ENCODE data around the gene OR14K1.
"Not testable (repeated sequence)": the region's sequence is repeated elsewhere in the genome, so short reads cannot be mapped to it uniquely, and the experiment has no call there.

OR14K1 gene, protein sequence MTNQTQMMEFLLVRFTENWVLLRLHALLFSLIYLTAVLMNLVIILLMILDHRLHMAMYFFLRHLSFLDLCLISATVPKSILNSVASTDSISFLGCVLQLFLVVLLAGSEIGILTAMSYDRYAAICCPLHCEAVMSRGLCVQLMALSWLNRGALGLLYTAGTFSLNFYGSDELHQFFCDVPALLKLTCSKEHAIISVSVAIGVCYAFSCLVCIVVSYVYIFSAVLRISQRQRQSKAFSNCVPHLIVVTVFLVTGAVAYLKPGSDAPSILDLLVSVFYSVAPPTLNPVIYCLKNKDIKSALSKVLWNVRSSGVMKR

DNA sequence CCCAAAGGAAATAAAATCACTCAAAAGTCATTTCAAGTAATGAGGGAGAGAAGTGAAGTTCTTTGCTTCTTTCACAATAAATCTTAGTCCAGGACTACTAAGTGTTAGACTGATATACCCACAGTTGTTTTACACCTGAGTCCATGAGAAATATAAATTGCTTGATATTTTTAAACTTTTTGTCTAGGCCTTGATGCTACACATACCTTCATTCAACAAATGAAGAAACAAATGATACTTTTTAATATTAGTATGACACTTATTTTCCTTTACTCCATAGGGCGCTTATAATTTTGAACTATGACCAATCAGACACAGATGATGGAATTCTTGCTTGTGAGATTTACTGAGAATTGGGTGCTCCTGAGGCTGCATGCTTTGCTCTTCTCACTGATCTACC lies at the start of gene OR14K1:
Gene OR14K1 (plus strand): TSS at position 301 of the 400 bp plus-strand sequence. CDS start 0 bp downstream, at position 301.
- no peak for DNase-seq
- intact Hi-C loops (cut with DNase I), result no loop called here

DNA sequence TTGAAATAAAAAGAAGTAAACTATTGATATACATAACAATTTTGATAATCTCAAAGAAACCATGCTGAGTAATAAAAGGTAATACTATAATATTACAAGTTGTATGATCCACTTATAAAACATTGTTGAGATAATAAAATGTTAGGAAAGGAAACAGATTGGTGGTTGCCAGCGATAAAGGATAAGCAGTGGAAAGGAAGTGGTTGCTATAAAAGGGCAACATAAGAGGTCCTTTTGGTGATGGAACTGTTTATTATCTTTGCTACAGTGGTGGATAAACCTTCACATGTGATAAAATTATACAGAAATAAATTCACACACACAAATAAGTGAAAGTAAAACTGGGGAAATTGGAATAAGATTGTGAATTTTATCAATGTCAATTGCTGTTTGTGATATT lies 37.1 kb upstream of the OR14K1 start:
- intact Hi-C loops (cut with DNase I), result no loop called here
- DNase-seq, result no peak

DNA sequence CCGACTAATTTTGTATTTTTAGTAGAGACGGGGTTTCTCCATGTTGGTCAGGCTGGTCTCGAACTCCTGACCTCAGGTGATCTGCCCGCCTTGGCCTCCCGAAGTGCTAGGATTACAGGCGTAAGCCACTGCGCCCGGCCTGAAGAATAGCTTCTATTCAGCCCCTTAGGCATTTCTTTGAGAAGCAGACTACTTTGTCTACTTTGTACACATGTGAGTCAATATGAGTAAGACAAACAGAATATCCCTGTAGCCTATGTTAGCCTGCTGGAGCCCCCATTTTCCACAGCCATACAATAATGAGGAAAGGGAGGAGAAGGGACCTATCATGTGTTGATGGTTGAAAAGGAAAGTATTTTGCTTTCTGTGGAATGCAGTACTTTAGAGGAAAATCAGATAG lies 27.7 kb upstream of the OR14K1 start:
- intact Hi-C loops (cut with DNase I); DNase-seq: not testable (repeated sequence)

DNA sequence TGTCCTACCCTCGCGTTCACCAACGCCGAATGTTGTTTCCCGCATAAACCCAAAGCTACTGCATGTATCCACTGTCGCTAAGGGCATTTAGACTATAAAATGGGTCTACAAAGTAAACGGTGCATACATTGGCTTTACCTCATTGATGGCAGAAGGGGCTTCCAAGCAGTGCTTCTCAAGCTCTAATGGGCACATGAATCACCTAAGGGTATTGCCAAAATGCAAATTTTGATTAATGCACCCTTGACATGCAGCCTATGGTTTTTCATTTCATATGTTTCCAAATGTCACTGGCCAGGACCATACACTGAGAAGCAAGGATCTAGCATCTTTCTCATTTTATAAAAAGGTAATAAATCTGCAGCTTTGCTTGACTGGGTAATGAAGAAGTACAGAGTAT lies 24.7 kb upstream of the OR14K1 start:
- intact Hi-C loops (cut with DNase I), result no loop called here
- no peak for DNase-seq

DNA sequence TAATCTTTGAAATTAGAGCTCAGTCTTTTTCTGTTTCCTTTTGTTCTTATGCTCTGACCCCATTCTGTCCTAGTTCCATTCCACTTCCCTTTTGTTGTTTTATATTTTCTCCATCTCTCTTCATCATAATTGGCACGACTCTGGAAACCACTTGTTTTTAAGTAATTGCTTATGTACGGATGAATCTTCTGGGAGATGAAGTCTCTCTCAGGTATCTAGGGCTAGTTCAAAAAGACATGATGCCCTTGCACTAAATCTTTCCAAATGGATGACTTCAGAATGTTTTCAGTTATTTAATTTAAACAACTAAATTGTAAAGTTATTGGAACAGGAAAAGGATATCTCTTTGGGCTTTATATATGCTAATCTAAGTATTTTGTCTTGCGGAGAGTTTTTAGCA lies 21.9 kb upstream of the OR14K1 start, which contains the start of gene OR6F1:
Gene OR6F1 (minus strand): TSS at position 101 of the 400 bp plus-strand sequence. CDS start 3,891 bp downstream, outside the sequence.
- no peak for DNase-seq
- intact Hi-C loops (cut with DNase I), result no loop called here

DNA sequence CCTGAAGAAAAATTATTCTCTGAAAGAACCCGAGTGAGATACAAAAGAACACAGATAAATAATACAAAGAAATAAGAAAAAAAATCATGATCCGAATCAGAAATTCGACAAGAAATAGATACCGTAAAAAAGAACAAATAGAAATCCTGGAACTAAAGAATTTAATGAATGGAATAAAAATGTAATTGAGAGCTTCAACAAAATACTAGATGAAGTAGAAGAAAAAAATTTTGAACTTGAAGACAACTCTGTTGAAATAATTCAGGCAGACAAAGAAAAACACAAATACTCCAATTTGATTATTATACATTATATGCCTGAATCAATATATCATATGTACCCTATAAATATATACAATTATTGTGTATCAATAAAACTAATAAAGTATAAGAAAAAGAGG lies 17.2 kb upstream of the OR14K1 start:
- DNase-seq, result no peak
- intact Hi-C loops (cut with DNase I), result no loop called here

DNA sequence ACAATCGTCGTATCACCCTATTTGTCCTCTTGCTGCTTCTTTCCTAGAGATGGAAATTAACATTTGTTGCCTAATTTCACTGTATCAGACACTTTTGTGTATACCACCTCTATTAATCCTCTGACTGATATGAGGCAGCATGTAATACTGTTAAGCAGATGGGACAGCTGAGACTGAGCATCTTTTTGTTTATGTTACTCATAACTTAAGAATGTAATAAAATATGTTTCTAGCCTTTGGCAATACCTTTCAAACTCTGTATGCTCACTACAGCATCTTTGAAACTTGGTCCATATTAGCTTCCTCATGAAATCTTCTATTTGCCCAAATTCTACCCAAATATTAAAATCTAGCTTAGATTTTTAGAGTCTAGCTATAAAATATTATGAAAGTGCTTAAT lies 2.3 kb downstream of the OR14K1 start:
- intact Hi-C loops (cut with DNase I), result no loop called here
- DNase-seq, result no peak

DNA sequence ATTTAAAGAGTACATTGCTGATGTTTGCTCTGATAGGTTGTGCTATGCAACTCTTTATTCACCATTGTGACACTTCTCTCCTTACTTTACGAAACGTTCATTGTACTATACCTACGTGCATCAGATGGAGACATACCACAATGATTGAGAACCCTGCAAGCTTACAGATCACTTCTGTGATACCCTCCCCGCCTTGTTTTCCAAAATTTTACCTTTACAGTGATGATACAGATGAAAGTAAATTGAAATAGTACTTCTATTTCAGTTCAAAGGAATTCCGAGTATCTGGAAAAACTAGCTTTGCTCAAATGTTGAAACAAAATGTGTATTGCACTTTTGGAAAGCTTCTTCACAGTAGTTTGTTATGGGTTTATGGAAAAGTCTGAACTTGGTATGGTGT lies 3.3 kb downstream of the OR14K1 start:
- intact Hi-C loops (cut with DNase I), result no loop called here
- DNase-seq, result no peak

DNA sequence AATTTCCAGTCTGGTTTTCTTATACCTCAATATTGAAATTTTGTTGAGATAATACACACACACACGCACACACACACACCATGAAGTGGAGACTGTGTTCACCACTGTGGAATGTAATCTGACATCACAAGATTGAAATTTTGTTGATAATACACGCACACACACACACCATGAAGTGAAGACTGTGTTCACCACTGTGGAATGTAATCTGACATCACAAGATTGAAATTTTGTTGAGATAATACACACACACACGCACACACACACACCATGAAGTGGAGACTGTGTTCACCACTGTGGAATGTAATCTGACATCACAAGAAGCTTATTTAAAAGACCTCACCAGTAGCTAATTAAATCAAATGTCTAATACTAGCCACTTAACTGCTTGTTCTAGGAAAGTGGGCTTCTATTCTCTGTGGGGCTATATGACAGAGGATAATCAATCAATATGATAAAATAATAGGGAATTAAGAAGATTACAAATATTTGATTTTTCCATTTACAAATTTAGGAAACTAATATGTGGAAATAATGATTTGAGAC lies 3.9 kb downstream of the OR14K1 start:
- intact Hi-C loops (cut with DNase I); DNase-seq: not testable (repeated sequence)

DNA sequence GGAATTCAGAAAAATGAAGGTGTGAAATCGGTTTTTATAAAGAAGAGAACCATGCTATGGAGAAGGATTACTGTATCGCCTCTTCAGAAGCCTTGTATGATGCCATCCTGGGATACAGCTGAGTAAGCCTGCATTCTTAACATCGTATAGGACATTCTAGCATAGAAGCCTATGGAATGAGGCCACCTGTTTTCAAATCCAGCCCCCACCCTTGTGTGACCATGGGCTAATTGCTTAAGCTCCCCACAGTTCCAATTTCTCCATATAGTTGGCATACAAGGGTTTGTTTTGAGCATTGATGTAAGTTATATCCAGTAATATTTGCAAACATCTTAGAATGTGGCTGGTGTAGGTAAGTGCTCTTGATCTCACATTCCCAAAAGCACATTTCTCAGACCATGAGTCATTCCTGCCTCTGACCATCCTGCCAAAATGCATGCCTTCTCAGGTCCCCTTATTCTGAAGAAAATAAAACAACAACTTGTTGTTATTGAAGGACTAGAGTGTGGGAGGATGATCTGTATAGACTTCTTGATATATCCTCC lies 8.0 kb downstream of the OR14K1 start:
- intact Hi-C loops (cut with DNase I), result no loop called here
- DNase-seq, result no peak

DNA sequence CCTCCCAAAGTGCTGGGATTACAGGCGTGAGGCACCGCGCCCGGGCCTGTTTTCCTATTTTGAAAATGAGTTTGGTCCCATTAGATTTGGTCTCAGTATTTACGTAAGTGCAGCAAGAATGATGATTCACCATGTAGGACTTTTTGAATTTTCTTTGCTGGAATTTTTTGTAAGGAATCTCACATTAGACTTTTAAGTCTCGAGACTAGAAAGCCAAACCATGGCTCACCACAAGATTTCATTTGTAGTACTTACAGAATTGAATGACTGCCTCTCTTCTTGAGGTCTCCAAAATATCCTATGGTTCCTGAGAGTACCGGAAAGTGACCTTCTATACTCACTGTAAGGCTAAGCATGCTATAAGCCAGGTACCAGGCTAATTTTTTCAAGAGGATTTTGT lies 9.2 kb downstream of the OR14K1 start:
- intact Hi-C loops (cut with DNase I), result no loop called here
- no peak for DNase-seq

DNA sequence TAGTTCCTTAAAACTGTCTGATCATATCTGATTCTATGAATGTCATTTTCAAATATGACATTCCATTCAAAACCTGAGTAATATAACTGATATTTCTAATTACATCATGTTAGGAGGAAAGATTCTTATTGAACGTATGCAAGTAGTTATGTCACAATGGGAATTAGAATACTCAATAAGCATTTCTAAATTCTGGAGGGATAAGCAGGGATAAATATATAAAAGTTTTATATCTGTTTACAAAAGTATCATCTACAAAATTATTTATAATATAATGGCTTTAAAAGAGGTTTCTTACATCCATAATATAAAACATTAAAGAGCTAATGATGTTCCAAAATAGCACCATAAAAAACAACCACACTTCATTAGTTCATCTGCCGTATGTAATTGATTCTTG lies 9.6 kb downstream of the OR14K1 start, which contains the start of gene OR14A2:
Gene OR14A2 (minus strand): TSS at position 101 of the 400 bp plus-strand sequence.
- intact Hi-C loops (cut with DNase I), result no loop called here
- DNase-seq, result no peak

DNA sequence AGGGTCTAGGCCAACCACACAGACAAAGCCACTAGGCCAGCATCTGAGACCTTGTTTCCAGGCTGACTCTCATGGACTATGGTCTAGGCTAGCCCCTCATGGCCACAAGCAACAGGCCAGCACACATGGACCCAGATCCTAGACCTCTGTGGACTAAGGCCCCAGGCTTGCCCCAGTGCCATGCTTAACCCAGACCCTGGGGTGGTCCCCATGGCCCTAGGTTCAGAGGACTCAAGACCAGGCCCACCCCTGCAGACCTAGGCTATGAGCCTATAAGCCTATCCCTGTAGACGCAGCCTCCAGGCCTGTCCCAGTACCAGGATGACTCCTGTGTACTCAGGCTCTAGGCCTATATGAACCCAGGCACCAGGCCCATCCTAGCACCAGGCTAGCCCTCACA lies 11.5 kb downstream of the OR14K1 start:
- DNase-seq, result peak in 2 of 10 donors; percentile 24 to 39
- intact Hi-C loops (cut with DNase I), result no loop called here

DNA sequence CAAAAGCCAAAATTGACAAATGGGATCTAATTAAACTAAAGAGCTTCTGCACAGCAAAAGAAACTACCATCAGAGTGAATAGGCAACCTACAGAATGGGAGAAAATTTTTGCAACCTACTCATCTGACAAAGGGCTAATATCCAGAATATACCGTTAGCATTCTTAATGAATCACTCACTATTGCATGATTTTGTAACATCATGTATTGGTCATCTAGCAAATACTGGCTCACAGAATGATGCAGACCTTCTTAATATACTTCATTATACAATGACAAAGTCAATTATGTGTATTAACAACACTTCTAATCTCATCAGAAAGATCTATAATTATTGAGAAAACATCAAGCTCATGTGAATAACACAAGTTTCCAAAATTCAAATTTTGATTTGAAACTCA lies 15.9 kb downstream of the OR14K1 start:
- intact Hi-C loops (cut with DNase I); DNase-seq: not testable (repeated sequence)

DNA sequence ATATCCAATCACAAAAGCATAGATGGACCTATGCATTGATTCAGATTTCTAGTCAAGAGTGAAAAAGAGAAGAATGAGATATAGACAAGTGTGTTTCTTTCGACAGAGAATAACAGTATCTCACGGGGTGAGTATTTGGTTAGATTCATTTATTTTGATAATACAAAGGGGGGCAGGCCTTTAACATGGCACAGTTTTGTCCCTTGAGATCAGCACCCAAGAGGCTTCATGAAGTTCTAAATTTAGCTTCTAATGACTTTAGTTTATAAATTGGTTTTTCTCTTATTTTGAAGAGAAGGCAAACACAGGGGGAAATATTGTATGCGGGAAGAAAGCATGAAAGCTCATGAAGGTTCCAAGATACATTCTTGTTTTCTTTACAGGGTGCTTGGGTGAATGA lies 22.0 kb downstream of the OR14K1 start, which contains the start of gene OR1C1:
Gene OR1C1 (minus strand): TSS at position 101 of the 400 bp plus-strand sequence. CDS start 2,150 bp downstream, outside the sequence.
- no peak for DNase-seq
- intact Hi-C loops (cut with DNase I), result no loop called here

DNA sequence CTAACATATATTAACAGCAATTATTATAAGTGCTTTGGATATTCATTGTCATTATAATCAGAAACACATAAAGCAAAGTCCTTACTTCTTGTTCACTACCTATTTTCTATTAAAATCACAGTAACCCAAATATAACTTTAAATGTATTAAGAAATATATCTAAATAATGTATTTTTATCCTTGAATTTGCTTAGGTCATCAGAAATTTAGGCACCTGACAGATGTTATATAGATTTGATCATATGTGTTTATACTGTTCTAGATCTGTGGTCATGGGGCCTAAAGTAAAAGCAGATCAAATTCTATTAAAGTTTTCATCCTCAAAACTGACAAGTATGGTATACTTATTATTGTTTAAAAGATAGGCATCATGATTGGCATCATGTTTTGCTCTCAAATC lies 31.2 kb downstream of the OR14K1 start:
- DNase-seq, result no peak
- intact Hi-C loops (cut with DNase I), result no loop called here

All from posterior cingulate gyrus (tissue), 11 donors.